Smooth muscle cell of the brain vasculature (primary cell): ENCODE measurements around the gene MAP2K7.
"Not testable (repeated sequence)": the region's sequence is repeated elsewhere in the genome, so short reads cannot be mapped to it uniquely, and the experiment has no call there.

Experiments used
- DNase-seq: peaks from one replicate; pipeline ENCODE4 v3.0.0-alpha.2; 2012; ENCODE audit warnings: low read depth, low spot score

MAP2K7 gene

GRCh38 chr19:7919610-7920518 is 16.2 kb downstream of the MAP2K7 start, which contains the start of gene SNAPC2:
TSS of gene SNAPC2 (plus strand) at chr19:7920338. CDS start at chr19:7920367, 29 bp downstream.
- DNase-seq = peak; percentile 85

DNA sequence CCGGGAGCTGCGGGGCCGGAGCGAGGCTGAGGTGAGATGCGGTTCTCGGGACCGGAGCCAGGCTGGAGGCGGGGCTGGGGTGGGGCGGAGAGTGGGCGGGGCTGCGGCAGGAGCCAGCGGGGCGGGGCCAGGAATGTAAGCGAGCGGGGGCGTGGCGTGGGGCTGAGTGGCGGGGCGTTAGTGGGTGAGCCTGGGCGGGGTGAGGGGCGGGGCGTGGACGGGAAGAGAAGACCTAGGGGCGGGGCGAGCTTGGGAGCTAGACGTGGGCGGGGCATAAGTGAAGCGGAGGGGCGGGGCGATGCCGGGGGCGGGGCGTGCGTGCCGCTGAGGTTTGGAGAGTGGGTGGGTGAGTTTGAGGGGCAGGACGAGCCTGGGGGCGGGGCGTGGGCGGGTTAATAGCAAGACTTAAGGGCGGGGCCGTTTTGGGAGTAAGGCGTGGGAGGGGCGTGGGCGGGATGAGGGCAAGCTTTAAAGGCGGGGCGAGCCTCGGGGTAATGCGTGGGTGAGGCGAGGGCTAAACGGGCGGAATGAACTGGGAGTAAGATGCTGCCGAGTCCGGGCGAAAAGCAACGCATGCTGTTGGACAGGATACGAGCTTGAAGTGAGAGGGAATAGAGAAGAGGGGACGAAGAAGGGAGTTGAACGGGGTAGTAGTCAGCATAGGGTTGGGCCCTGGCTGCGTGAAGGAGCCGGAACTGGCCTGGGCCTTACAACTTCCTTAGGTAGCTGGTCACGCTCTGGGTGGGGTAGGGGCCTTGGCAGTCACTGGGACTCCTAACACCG is 17.0 kb downstream of the MAP2K7 start:
- peak; percentile 94 for DNase-seq

DNA sequence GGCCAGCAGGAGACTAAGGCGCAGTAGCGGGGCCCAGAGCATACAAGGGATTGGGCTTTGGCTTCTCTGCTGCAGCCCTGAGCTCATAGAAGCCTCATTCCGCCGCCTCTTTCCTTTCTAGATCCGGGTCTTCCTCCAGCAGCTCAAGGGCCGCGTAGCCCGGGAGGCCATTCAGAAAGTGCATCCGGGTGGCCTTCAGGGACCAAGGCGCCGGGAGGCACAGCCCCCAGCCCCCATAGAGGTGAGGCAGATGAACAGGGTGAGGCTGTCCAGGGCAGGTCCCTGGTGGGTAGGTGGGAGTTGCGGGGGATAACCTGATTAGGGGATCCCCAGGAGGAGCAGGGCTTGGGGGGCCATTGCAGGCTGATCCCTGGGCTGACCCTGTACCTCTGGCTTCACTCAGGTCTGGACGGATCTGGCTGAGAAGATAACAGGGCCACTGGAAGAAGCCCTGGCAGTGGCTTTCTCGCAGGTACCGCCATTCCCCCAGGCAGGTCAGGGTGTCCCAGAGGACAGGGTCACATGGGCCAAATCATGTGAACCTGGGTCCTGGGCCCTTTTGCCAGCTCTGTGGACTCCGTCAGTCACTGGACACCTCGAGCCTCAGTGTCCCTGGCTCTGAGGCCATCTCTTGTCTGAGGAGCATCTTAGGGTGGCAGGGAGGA is 17.8 kb downstream of the MAP2K7 start:
- DNase-seq = no peak

- no peak for DNase-seq
Observed at GRCh38 chr19:7921967-7922835, 18.5 kb downstream of the MAP2K7 start.

GRCh38 chr19:7922836-7923195 is 19.1 kb downstream of the MAP2K7 start:
- DNase-seq = no peak

DNA sequence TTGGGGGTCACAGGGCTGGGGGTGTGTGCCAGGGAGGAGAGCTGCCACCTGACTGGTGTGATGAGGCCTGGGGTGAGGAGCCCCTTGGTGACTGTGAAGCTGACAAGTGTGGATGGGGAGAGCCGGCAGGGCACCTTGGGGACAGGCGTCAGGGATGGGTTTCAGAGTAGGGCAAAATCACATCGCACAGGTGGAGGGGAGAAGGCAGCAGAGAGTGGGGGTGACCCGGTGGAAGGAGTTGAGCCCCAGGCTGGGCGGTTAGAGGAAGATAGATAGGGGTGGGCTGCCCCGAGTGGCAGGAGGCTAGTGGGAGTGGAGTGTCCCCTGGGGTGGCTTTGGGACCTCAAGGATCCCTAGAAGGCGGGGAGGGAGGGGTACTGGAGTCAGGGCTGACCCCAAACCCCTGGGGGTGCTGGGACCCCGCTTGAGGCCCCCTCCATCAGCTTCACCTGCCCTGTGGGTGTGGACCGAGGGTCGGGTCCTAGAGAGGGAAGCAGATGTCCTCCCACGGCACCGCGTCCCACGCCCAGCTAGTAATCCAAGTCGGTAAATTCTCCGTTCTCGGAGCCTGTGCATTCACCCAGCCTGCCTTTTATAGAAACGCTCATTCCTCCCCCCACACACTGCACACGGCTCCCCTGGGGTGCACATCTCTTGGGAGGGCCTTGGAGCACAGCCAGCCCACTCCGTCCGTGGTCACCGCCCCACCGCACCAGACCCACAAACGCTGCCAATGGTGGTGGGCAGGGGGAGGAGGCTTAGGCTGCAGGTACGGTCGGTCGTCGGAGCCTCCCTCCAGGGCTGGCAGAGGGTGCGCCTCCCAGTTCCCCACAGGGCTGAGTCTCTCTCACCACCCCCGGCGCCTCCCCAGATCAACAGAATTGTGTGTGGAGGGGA is 19.9 kb downstream of the MAP2K7 start:
- DNase-seq = no peak

DNA sequence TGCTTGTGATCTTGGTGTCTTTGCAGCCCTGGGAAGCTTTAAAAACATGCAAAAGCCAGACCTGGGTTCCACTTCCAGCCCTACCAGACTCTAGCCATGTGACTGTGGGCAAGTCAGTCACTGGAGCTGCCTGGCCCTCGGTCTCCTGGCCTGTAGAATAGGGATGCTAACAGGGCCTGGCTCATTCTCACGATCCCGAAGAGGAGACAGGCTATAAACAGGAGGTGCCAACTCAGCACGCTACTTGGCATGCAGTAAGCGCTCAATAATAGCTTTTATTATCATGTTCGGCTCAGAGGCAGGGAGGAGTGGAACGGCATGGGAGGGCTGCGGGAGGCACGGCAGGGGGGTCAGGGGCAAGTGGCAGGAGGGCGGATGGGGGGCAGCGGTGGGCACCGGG is 20.6 kb downstream of the MAP2K7 start:
- no peak for DNase-seq

GRCh38 chr19:7924651-7925170 is 21.0 kb downstream of the MAP2K7 start:
- DNase-seq = no peak

- DNase-seq = no peak
Observed at GRCh38 chr19:7925171-7925851, 21.6 kb downstream of the MAP2K7 start.

DNA sequence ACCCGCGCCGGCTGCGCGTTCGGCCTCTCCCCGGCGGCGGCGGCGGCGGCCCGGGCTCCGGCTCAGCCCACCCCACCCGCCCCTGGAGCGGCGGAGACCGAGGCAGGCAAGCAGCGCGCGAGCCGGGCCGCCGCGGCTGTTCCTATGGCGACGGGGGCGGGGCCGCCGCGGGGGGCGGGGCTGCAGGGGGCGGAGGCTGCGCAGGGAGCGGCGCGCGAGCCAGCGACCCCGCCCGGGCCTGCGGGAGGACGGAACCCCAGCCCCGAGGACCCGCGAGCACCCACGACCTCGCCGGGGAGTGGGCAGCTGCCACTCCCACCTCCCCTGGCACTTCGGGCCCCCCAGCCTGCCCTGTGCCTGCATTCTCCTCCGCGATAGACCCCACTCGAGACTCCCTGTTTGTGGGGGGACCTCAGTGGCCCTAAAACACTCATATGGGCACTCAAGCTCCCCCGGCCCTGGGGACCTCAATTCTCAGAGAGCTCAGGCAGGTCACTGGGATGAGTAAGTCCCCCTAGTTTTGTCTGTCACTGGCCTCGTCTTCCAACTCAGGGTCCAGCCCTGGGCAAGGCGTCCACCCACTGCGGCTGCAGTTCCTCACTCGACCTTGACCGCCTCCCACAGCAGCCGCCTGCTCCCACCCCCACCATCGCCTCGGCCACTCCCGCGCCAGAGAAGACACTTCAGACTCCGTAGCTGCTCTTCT is 22.5 kb downstream of the MAP2K7 start, which contains the start of gene CTXN1:
Gene CTXN1 (minus strand): TSS at position 115 of the 706 bp plus-strand sequence. CDS start 597 bp downstream, outside the sequence.
- DNase-seq = no peak

- DNase-seq = no peak
Observed at GRCh38 chr19:7926727-7927604, 23.3 kb downstream of the MAP2K7 start.

DNA sequence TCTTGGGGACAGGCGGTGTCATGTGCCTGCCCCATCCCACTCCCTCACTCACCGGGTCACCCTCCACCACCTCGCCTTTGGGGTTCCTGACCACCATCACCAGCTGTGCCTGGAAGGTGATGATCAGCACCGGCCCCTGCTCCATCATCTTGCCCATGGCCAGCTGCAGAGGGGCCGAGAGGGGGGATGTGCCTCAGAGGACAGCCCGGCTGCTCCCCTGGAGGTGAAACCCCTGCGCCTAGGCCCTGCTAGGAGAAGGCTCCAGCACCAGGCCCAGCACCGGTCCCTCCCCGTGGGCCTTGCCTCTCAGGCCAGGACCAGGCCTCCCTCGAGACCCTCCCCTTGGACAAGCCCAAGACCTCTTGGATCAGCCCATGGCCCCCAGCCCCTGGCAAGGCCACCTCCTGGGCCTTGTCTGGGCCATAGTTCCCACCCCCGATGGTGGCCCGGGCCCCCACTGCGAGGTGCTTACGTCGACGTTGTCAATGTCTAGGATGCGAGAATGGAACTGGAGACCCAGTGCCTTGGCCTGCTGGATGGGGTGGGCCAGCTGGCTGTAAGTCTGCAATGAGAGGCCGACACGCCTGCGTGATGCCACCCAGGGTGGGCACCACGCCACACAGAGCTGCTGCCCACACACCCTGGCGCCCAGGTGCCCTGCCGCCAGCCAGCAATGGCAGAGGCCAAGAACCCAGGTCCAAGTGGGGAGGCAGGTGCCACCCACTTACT is 24.1 kb downstream of the MAP2K7 start:
- DNase-seq = no peak

DNA sequence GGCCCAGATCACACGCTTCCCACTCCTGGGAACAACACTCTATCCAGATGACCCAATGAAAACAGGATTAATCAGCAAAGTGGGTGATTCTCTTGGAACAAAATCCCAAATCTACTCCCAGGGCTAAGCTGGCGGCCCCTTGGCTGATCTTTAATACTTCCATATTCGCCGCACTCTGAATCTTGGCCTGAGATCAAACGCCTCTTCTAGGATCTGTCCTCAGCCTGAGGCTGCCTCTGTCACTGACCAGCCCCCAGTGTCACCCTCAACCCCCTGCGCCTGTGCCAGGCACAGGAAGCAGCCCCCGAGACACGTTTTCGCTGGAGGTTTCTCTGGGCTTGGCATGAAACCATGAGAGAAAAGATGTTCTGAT is 24.6 kb downstream of the MAP2K7 start:
- no peak for DNase-seq

GRCh38 chr19:7928741-7929701 is 25.3 kb downstream of the MAP2K7 start:
- no peak for DNase-seq

GRCh38 chr19:7930030-7930429 is 26.4 kb downstream of the MAP2K7 start:
- DNase-seq = not testable (repeated sequence)

DNA sequence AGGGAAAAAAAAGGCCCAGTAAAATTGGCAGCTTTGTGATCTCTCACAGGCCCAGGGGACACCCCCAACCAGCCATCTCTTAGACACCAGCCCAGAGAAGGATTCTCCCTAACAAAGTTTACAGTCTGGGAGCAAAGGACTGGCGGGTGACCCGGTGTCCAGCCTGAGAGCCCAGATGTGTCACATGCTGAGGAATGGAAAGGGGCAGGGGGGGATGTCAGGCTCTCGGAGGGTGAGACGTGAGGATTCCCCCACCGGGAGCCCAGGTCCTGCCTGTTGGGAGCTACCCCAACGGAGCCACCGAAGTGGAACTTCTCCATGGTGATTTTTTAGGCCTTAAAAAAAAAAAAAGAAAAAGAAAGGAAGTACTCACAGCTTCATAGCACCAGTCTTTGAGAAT is 27.1 kb downstream of the MAP2K7 start:
- DNase-seq = no peak
